HG02678 (cell line): ENCODE results near the gene NARS2.
A peak's percentile ranks its signal among the peaks of the same experiment; 100 is the strongest.
"Not testable (repeated sequence)": the region's sequence is repeated elsewhere in the genome, so short reads cannot be mapped to it uniquely, and the experiment has no call there.

Source experiments
- ATAC-seq: cut with Tn5 transposase; IDR thresholded peaks from one replicate; pipeline ENCODE4 v1.9.1; 2021; ENCODE audit warnings: mild to moderate bottlenecking, moderate library complexity; ENCODE audit not compliant: unreplicated experiment

NARS2 gene

GRCh38 chr11:78576549-78577097, 2.0 kb upstream of the NARS2 start:
- ATAC-seq, result no peak

GRCh38 chr11:78575478-78575877, 814 bp upstream of the NARS2 start:
- ATAC-seq, result no peak

- ATAC-seq, result no peak
Measured at GRCh38 chr11:78573681-78574080, 983 bp downstream of the NARS2 start.

- ATAC-seq, result no peak
Measured at GRCh38 chr11:78573271-78573670, 1.4 kb downstream of the NARS2 start.

- ATAC-seq, result no peak
Measured at GRCh38 chr11:78572394-78572793, 2.3 kb downstream of the NARS2 start.

GRCh38 chr11:78570031-78570430, 4.6 kb downstream of the NARS2 start:
- ATAC-seq, result no peak

GRCh38 chr11:78567209-78567608, 7.5 kb downstream of the NARS2 start:
- ATAC-seq, result no peak

- ATAC-seq, result peak; percentile 60
Measured at GRCh38 chr11:78564490-78565467, 9.9 kb downstream of the NARS2 start.

GRCh38 chr11:78564037-78564436, 10.6 kb downstream of the NARS2 start:
- peak; percentile 14 for ATAC-seq

GRCh38 chr11:78563090-78563489, 11.6 kb downstream of the NARS2 start:
- ATAC-seq, result not testable (repeated sequence)

GRCh38 chr11:78562398-78562797, 12.3 kb downstream of the NARS2 start:
- ATAC-seq, result no peak

- ATAC-seq, result no peak
Measured at GRCh38 chr11:78560826-78561484, 13.7 kb downstream of the NARS2 start.

- ATAC-seq, result peak; percentile 61
Measured at GRCh38 chr11:78560153-78560552, 14.5 kb downstream of the NARS2 start.

GRCh38 chr11:78557236-78557635, 17.4 kb downstream of the NARS2 start:
- no peak for ATAC-seq

- ATAC-seq, result no peak
Measured at GRCh38 chr11:78555592-78555991, 19.1 kb downstream of the NARS2 start.

- no peak for ATAC-seq
Measured at GRCh38 chr11:78552881-78553280, 21.8 kb downstream of the NARS2 start.

GRCh38 chr11:78552139-78552538, 22.5 kb downstream of the NARS2 start:
- ATAC-seq, result not testable (repeated sequence)

GRCh38 chr11:78551066-78551465, 23.6 kb downstream of the NARS2 start:
- no peak for ATAC-seq

- ATAC-seq, result no peak
Measured at GRCh38 chr11:78549624-78550409, 24.8 kb downstream of the NARS2 start.

- no peak for ATAC-seq
Measured at GRCh38 chr11:78548911-78549590, 25.6 kb downstream of the NARS2 start.
